ENCODE results near the gene TOR1A. TPM values are rescaled to one million over a fixed set of nuclear protein-coding genes. Genes with fewer than 3 reads are reported as not detected.

Gene TOR1A
- total RNA-seq, 3 donors from 2014 or later, result 42.4 to 49.3 (median 45.2) TPM

DNA sequence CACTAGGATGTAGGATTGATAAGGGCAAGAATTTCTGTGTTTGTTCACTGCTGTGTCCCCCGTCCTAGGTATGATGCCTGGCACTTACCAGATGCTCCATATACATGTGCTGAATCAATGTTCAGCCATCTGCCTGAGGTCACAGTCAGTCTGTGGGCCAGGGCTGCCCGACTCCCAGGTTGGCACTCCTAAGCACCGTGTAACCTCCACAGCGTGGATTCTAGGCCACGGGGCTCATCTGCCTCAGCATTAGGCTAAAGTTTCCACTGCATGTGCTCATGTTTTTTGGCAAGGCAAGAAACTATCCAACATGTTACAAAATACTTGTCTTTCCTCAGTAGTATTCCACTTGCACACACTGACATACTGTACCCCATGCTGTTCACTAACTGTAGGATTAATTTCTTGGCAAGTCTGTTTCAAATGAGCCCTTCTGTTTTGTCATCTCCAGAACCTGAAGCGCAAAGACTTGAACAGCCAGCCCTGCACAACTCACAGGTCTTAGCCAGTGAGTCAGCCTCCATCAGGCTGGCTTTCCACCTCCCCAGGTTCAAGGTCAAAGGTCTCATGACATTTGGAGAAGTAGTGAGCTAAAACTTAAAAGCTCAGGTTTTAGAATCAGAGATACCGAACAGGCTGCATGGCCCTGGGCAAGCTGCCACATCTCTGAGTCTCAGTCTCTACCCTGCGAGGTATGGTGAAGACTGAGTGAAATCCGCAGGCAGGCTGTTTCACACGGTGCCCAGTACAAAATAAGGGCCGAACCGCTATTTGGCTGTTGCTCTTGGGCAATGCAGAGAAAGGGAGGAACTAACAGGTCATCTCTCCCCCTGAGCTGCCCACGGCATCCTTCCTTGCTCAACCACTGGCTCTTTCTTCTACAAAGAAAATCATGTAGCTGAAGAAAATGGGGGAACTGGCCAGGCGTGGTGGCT, 7.2 kb downstream of the TOR1A start:
- Mint-ChIP-seq H3K36me3 (ENCODE audit: insufficient read depth) (peaks cover 32% of the 10 kb centered on the region), H3K27me3 (ENCODE audit: low read depth) (no peaks in the 10 kb centered on the region), H3K9me3 (no peaks in the 10 kb centered on the region), H3K4me3 (no peak overlapping the region), H3K4me1 (ENCODE audit: low read depth) (peaks cover 10% of the 10 kb centered on the region)
- DNase-seq (no peak), ATAC-seq (no peak)

GRCh38 chr9:129815278-129815677, 8.7 kb downstream of the TOR1A start:
- ATAC-seq (no peak), DNase-seq (no peak)
- H3K27me3 Mint-ChIP-seq (ENCODE audit: low read depth), result no peaks in the 10 kb centered on the region
- H3K4me3 Mint-ChIP-seq, result no peak overlapping the region
- H3K36me3 Mint-ChIP-seq (ENCODE audit: insufficient read depth), result peaks cover 35% of the 10 kb centered on the region
- no peaks in the 10 kb centered on the region for H3K9me3 Mint-ChIP-seq
- H3K4me1 Mint-ChIP-seq (ENCODE audit: low read depth), result peaks cover 12% of the 10 kb centered on the region

DNA sequence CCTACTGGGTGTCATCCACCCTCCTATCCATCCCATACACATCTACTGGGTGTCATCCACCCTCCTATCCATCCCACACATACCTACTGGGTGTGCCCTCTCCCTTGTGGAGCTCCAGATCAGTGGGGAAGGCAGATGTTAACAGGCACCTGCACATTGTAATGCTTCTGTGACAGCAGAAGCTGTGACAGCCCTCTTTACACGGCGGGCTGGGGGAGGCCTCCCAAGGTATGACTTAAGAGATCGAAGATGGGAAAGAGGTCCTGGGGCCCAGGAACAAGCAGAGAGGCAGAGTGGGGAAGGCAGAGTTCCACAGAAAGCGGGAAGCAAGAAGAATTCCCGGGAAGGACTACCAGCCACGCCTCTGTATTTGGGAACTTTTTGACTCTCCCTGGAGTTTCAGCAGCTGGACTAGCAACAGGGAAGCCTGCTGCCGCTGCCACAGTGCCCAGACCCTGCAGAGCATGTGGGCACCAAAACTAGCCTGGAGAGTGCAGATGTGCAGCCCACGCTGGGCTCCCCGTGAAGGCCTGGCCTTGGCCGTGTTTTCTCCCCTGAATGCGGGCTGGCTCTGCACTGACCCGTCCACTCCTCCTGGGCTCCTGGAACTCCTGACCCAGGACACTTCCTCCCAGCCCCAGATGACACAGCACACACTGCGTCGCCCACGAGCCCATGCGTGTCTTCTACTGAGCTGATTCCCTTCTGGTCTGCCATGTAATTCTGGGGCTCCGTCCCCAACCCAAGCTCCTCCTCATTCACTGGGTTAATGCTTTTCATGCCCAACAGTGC, 9.3 kb downstream of the TOR1A start:
- Mint-ChIP-seq H3K9me3 (no peaks in the 10 kb centered on the region), H3K4me3 (no peak overlapping the region), H3K36me3 (ENCODE audit: insufficient read depth) (peaks cover 38% of the 10 kb centered on the region), H3K4me1 (ENCODE audit: low read depth) (peaks cover 12% of the 10 kb centered on the region), H3K27me3 (ENCODE audit: low read depth) (no peaks in the 10 kb centered on the region)
- no peak for ATAC-seq
- no peak for DNase-seq

DNA sequence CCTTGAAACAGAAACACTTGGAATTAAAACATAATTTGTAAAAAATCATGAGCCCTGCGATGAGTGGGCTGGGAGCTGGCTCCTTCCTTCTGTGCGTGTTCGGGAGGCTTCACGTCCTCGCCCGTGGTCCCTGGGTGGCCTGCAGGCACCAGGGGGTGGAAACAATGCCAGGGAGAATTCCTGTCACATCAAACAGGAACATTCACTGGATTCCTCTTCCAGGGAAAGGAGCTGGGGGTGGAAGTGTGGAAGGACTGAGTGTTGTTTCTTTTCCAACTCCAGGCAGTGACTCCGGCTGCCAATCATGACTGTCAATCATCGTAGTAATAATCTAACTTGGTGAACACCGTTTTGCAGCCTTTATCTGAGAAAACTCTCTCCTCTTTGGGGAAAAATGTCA, 10.3 kb downstream of the TOR1A start:
- Mint-ChIP-seq H3K4me1 (ENCODE audit: low read depth) (peaks cover 8% of the 10 kb centered on the region), H3K4me3 (no peak overlapping the region), H3K9me3 (no peaks in the 10 kb centered on the region), H3K27me3 (ENCODE audit: low read depth) (no peaks in the 10 kb centered on the region), H3K36me3 (ENCODE audit: insufficient read depth) (peaks cover 39% of the 10 kb centered on the region)
- DNase-seq, result no peak
- no peak for ATAC-seq

- Mint-ChIP-seq H3K4me3 (no peak overlapping the region), H3K36me3 (ENCODE audit: insufficient read depth) (peaks cover 34% of the 10 kb centered on the region), H3K4me1 (ENCODE audit: low read depth) (peaks cover 8% of the 10 kb centered on the region), H3K27me3 (ENCODE audit: low read depth) (no peaks in the 10 kb centered on the region), H3K9me3 (no peaks in the 10 kb centered on the region)
- DNase-seq, result no peak
- peak in 1 of 2 donors; percentile 11 for ATAC-seq
Measured at GRCh38 chr9:129812385-129812784, 11.6 kb downstream of the TOR1A start.

DNA sequence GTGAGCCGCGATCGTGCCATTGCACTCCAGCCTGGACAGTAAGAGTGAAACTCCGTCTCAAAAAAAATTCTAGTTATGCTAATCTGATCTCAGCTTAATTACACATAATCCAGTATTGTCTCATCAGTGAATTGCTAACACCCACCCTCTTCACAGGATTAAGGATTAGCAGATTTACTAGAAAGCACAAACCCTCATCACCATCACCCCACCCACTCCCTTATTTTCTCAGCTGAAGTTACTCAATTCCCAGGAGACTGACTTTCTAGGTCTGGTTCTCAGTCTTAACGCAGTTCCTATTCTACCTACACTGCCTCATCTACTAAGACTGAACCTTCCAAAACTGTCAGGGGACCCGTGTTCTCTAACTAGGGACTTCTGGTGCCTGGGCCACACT, 12.0 kb downstream of the TOR1A start:
- ATAC-seq, result peak; percentile 71
- no peak for DNase-seq

DNA sequence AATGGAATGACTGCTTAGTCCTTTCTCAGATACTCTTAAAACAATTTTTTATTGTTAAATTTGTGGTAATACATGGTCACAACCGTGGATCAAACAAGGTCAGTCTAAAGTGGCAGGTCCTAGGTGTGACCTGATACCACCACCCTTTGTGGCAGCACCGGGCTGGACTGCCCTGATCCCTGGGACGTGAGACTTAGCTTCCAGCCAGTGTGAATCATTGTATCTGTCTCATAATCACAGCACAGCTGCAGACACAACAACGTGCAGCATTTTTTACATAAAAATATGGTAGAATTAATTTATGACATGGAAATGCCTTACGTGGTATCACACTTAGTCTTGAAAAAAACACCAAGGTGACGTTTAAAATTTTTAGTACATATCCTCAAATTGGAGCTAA, 13.1 kb downstream of the TOR1A start:
- H3K27me3 Mint-ChIP-seq (ENCODE audit: low read depth), result no peaks in the 10 kb centered on the region
- no peak for ATAC-seq
- H3K4me3 Mint-ChIP-seq, result no peak overlapping the region
- peaks cover 39% of the 10 kb centered on the region for H3K36me3 Mint-ChIP-seq (ENCODE audit: insufficient read depth)
- DNase-seq, result no peak
- no peaks in the 10 kb centered on the region for H3K9me3 Mint-ChIP-seq
- peaks cover 17% of the 10 kb centered on the region for H3K4me1 Mint-ChIP-seq (ENCODE audit: low read depth)

More for the DNA sequence above, 12.0 kb downstream of the TOR1A start:
- Mint-ChIP-seq H3K4me1 (ENCODE audit: low read depth) (peaks cover 10% of the 10 kb centered on the region), H3K27me3 (ENCODE audit: low read depth) (no peaks in the 10 kb centered on the region), H3K36me3 (ENCODE audit: insufficient read depth) (peaks cover 38% of the 10 kb centered on the region), H3K9me3 (no peaks in the 10 kb centered on the region), H3K4me3 (no peak overlapping the region)

DNA sequence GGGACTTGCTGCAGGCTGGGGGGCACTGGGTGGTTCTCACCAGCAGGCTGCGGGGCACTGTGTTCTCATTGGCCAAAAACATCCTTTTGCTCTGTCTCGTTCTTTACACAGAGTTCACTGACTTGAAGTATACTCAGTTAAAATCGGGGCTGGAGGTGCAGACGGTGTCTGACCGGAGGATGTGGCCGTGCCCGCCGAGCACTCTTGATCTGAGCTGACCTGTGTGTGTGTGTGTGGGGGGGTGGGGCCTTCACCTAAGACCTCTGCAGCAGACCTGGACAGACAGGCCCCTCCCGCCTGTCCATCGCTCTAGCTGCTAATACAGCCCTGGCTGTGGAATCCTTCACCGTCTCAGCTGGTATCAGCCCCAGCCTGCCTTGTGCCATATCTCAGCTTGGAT, 13.8 kb downstream of the TOR1A start:
- Mint-ChIP-seq H3K4me3 (no peak overlapping the region), H3K9me3 (no peaks in the 10 kb centered on the region), H3K36me3 (ENCODE audit: insufficient read depth) (peaks cover 36% of the 10 kb centered on the region), H3K4me1 (ENCODE audit: low read depth) (peaks cover 19% of the 10 kb centered on the region), H3K27me3 (ENCODE audit: low read depth) (no peaks in the 10 kb centered on the region)
- DNase-seq, result no peak
- ATAC-seq, result no peak

DNA sequence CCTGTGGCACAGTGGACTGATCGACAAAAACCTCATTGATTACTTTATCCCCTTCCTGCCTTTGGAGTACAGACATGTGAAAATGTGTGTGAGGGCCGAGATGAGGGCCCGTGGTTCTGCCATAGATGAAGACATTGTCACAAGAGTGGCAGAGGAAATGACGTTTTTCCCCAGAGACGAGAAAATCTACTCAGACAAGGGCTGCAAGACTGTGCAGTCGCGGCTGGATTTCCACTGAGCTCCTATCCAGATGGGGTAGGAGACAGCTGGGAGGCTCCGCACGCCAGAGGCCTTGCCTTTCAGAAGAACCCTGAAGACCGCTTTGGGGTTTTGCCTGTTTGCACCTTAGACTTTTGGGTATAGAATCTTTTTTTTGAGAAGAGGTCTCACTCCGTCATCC, 14.6 kb downstream of the TOR1A start:
- no peak for DNase-seq
- Mint-ChIP-seq H3K4me1 (ENCODE audit: low read depth) (peaks cover 21% of the 10 kb centered on the region), H3K36me3 (ENCODE audit: insufficient read depth) (peaks cover 33% of the 10 kb centered on the region), H3K27me3 (ENCODE audit: low read depth) (no peaks in the 10 kb centered on the region), H3K9me3 (no peaks in the 10 kb centered on the region), H3K4me3 (no peak overlapping the region)
- ATAC-seq, result no peak

- peaks cover 27% of the 10 kb centered on the region for H3K36me3 Mint-ChIP-seq (ENCODE audit: insufficient read depth)
- no peak for ATAC-seq
Measured at GRCh38 chr9:129806061-129806460, 17.9 kb downstream of the TOR1A start.

DNA sequence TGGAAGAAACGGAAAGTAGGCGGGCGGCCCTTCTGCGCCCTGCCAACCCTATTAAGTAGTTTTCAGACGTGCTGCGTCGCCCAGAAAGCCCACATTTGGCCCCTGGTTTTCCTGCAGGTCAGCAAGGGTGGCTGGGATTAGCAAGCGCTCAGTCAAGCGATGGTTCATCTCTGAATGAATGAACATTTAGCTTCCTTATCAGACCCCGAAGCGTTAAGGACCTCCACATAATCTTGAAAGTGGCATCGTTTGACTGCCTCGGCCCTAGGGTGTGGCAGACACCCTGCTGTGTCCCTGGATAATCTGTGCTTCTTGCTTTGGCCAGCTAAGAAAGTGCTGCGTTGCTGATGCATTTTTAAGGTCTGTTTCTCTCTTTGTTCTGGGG, 20.3 kb downstream of the TOR1A start:
- peaks cover 17% of the 10 kb centered on the region for H3K36me3 Mint-ChIP-seq (ENCODE audit: insufficient read depth)
- peaks cover 22% of the 10 kb centered on the region for H3K4me1 Mint-ChIP-seq (ENCODE audit: low read depth)
- DNase-seq (no peak), ATAC-seq (peak in 1 of 2 donors; percentile 1)
- peak overlapping the region; percentile 90 for H3K4me3 Mint-ChIP-seq
- no peaks in the 10 kb centered on the region for H3K27me3 Mint-ChIP-seq (ENCODE audit: low read depth)
- no peaks in the 10 kb centered on the region for H3K9me3 Mint-ChIP-seq

More at GRCh38 chr9:129806061-129806460, 17.9 kb downstream of the TOR1A start:
- DNase-seq, result no peak
- Mint-ChIP-seq H3K9me3 (no peaks in the 10 kb centered on the region), H3K4me1 (ENCODE audit: low read depth) (peaks cover 22% of the 10 kb centered on the region), H3K27me3 (ENCODE audit: low read depth) (no peaks in the 10 kb centered on the region), H3K4me3 (no peak overlapping the region)

DNA sequence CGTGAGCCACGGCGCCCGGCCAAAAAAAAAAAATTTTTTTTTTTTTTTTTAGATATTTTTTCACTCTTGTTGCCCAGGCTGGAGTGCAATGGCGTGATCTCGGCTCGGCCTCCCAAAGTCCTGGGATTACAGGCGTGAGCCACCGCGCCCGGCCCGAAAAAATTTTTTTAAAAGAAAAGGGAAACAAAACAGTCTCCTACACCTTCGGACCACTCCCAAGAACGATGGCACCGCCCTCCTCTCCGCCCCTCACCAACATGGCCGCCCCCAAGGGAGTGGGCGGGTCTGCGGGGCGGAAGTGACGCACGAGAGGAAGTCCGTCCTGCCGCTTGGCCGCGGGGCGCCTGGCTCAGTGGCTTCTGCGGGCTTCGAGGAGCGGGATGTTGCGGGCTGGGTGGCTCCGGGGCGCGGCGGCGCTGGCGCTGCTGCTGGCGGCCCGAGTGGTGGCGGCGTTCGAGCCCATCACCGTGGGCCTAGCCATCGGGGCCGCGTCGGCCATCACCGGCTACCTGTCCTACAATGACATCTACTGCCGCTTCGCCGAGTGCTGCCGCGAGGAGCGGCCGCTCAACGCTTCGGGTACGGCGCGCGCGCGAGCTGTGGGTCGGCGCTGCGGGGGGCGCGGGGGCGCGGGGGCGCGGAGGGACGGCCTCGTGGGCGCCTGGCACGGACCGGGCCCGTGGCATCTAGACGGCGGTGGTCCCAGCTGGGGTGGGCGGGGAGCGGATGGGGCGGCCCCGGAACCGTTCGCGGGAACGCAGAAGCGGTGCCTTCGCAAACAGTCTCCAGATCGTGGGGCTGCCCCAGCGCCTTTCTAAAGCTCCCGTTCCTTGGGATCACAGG, 20.9 kb downstream of the TOR1A start, which contains the start of gene TOR1B:
Gene TOR1B, plus strand, starts transcription at position 352 of the 843 bp plus-strand sequence. Its CDS starts 29 bp downstream, at position 381.
- peak; percentile 94 for DNase-seq
- Mint-ChIP-seq H3K36me3 (ENCODE audit: insufficient read depth) (peaks cover 17% of the 10 kb centered on the region), H3K4me3 (peak within 1 kb of the TSS; percentile 90), H3K9me3 (no peaks in the 10 kb centered on the region), H3K27me3 (ENCODE audit: low read depth) (no peaks in the 10 kb centered on the region), H3K4me1 (ENCODE audit: low read depth) (peaks cover 22% of the 10 kb centered on the region)
- ATAC-seq, result peak; percentile 94

GRCh38 chr9:129801504-129801903, 22.4 kb downstream of the TOR1A start:
- H3K9me3 Mint-ChIP-seq, result no peaks in the 10 kb centered on the region
- H3K36me3 Mint-ChIP-seq (ENCODE audit: insufficient read depth), result peaks cover 10% of the 10 kb centered on the region
- peak overlapping the region; percentile 63 for H3K4me3 Mint-ChIP-seq
- DNase-seq, result no peak
- ATAC-seq, result no peak
- peaks cover 20% of the 10 kb centered on the region for H3K4me1 Mint-ChIP-seq (ENCODE audit: low read depth)
- no peaks in the 10 kb centered on the region for H3K27me3 Mint-ChIP-seq (ENCODE audit: low read depth)

GRCh38 chr9:129798973-129799372, 25.0 kb downstream of the TOR1A start:
- no peaks in the 10 kb centered on the region for H3K27me3 Mint-ChIP-seq (ENCODE audit: low read depth)
- no peaks in the 10 kb centered on the region for H3K9me3 Mint-ChIP-seq
- ATAC-seq (no peak), DNase-seq (no peak)
- peaks cover 3% of the 10 kb centered on the region for H3K4me1 Mint-ChIP-seq (ENCODE audit: low read depth)
- no peaks in the 10 kb centered on the region for H3K36me3 Mint-ChIP-seq (ENCODE audit: insufficient read depth)
- H3K4me3 Mint-ChIP-seq, result no peak overlapping the region
